Posterior vena cava (tissue), 2 donors: ENCODE measurements around the gene CASP14. TPM values are rescaled to one million over a fixed set of nuclear protein-coding genes. Genes with fewer than 3 reads are reported as not detected.

ENCODE experiments used
- DNase-seq: peaks from one replicate; pipeline ENCODE4 v3.0.0-alpha.2; 2020; ENCODE audit warnings: low spot score
- intact Hi-C, 2 donors: fragments of 100-400 bp; cut with DNase I; formaldehyde crosslinking; loops; one replicate each; pipeline versions ENCODE4 v1.14.1 to v1.14.2; 2022 to 2023
- total RNA-seq, 2 donors: library from RNA; stranded (reverse); fragmentation: NEBNext Ultra II Directional; extraction: Animal tissue kit (Norgen Biotek cat#: 25700); gene quantifications; one replicate each; pipeline ENCODE4 v1.2.1, GENCODE V29; 2021
- donor health status: DM: yes; HTN: yes; CAD: no.
- donor health status: DM: yes; HTN: yes; CAD: no.

CASP14 gene
- total RNA-seq, 2 donors from 2014 or later: not detected

- intact Hi-C loops: no loop called here
- DNase-seq: no peak
Measured at GRCh38 chr19:15107061-15108010, 58.1 kb downstream of the CASP14 start, which contains the start of gene SYDE1. TSS of gene SYDE1 (plus strand) at chr19:15107401. CDS start at chr19:15107434, 33 bp downstream.

Other genes starting within 250 kb of the CASP14 start
- not detected for gene OR7A5, start 214.3 kb upstream of the CASP14 start, total RNA-seq
- not detected for gene OR7C1, start 214.3 kb upstream of the CASP14 start, total RNA-seq
- not detected for gene OR7A10, start 200.6 kb upstream of the CASP14 start, total RNA-seq
- gene OR7A17, start 163.3 kb upstream of the CASP14 start, total RNA-seq: not detected
- gene OR7C2, start 108.0 kb upstream of the CASP14 start, total RNA-seq: not detected
- gene SLC1A6, start 69.6 kb upstream of the CASP14 start, total RNA-seq: not detected
- not detected for gene OR1I1, start 32.7 kb downstream of the CASP14 start, total RNA-seq
- gene SYDE1, start 57.9 kb downstream of the CASP14 start, total RNA-seq: 10 to 100 TPM; 42.4 to 44.6 TPM
- gene NOTCH3, start 151.5 kb downstream of the CASP14 start, total RNA-seq: 100 to 1,000 TPM; 164 to 165 TPM
- gene EPHX3, start 183.0 kb downstream of the CASP14 start, total RNA-seq: under 1 TPM; 0.48 to 0.51 TPM